Measurements from ENCODE around the gene ANKRD42.
"Not testable (repeated sequence)": the region's sequence is repeated elsewhere in the genome, so short reads cannot be mapped to it uniquely, and the experiment has no call there.

The ANKRD42 gene

GRCh38 chr11:83249445-83249844 lies 55.9 kb downstream of the ANKRD42 start:
- DNase-seq, result no peak

- DNase-seq, result peak in 1 of 2 donors; percentile 15
Measured at GRCh38 chr11:83249972-83250593, 56.6 kb downstream of the ANKRD42 start.

GRCh38 chr11:83252266-83252665 lies 58.8 kb downstream of the ANKRD42 start:
- DNase-seq, result no peak

- DNase-seq, result no peak
Measured at GRCh38 chr11:83252941-83253340, 59.4 kb downstream of the ANKRD42 start.

- DNase-seq, result no peak
Measured at GRCh38 chr11:83255366-83255765, 61.9 kb downstream of the ANKRD42 start.

GRCh38 chr11:83256602-83257340 lies 63.3 kb downstream of the ANKRD42 start:
- no peak for DNase-seq

- no peak for DNase-seq
Measured at GRCh38 chr11:83257761-83258168, 64.3 kb downstream of the ANKRD42 start.

DNA sequence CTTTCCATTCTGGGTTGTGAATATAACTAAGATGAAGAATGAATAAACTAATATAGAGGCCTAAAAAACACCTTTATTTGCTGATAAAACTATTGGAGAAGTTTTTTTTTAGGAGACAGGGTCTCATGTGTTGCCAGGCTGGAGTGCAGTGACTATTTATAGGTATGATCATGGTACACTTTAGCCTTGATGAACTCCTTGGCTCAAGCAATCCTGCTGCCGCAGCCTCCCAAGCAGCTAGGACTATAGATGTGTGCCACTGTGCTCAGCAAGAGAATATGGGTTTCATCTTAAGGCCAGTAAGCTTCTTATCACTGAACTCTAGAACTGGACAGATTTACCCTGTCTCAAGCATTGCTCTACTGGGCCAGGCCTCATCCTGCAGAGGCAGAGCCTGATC lies 66.0 kb downstream of the ANKRD42 start:
- no peak for DNase-seq

GRCh38 chr11:83265331-83265730 lies 71.8 kb downstream of the ANKRD42 start:
- no peak for DNase-seq

GRCh38 chr11:83269080-83269479 lies 75.6 kb downstream of the ANKRD42 start:
- DNase-seq, result not testable (repeated sequence)

- not testable (repeated sequence) for DNase-seq
Measured at GRCh38 chr11:83271734-83272133, 78.2 kb downstream of the ANKRD42 start.

DNA sequence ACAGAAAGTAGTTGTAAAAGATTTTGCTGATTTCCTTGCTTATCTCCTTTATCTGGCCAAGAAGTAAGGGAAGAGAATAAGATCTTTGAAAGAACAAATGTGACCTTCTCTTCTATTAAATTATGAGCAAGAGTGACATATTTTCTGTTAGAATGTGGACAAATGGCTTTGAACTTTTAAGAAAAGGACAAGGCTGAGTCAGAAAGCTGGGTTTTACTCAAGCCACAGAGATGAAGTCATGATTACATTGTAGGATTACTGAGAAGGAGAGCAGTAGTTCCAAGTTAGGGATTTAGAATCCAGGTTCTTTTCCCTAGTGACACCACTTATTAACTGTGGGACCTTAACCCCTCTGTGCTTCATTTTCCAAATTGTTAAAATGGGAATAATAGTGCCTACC lies 79.1 kb downstream of the ANKRD42 start:
- no peak for DNase-seq

- DNase-seq, result no peak
Measured at GRCh38 chr11:83275888-83276641, 82.6 kb downstream of the ANKRD42 start.

DNA sequence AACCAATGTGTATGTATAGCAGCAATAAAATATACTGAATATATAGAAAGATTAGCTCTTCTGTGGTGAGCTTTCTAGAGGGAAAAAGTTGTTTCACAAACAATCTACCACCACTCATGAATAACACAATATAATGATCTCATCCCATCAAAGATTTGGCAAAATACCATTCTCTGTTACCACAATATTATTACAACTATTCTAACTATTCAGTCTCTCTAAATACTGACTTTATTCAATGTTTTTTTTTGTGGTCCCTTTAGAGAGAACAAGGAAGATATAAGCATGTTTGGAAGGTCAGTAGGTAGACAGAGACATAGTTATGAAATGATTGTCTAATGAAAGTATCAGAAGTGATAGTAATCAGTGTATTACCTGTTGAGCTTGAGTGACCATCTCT lies 84.8 kb downstream of the ANKRD42 start:
- no peak for DNase-seq

DNA sequence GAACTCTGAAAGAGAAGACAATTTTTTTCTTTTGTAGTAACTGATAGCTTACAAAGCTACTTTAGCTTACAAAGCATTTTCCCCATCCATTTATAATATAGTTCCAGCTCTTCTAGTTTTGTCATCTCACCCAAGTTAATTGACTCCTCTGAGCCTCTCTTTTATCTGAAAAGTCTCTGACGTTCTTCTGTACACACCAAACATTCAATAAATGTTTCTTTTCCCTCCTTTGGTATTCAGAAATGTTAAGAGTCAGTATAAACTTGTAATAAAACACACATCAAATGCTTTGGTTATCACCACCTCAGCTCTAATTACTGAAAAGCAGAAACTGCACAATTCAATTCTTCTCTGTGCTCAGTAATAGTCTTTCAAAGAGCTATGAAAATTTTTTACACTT lies 86.7 kb downstream of the ANKRD42 start:
- DNase-seq, result no peak

DNA sequence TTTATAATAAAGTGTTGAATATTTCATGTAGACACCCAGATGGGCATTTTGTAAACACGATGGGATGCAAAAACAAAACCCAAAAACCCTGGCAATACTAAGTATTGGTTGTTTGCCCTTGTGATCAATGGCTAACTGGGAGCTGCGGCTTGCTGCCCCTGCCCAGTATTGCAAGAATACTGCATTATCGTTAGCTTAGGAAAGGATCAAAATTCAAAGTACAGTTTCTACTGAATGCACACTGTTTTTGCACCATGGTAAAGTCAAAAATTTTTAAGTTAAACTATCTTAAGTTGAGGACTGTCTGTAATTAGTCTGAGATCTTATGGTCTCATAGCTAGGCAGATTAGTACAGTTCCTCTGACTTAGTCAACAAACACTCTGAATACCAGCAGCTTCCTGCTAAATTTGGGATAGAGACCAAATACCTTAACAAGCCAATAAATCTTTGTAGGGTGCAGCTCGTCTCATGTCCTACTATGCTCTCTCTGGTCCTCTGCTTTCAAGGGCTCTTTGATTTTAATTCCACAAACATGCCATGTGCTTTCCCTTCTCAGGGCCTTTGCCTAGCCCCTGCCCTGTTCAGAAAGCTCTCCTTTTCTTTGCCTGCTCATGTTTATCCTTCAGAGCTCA lies 88.7 kb downstream of the ANKRD42 start:
- DNase-seq, result no peak

- no peak for DNase-seq
Measured at GRCh38 chr11:83284501-83285150, 91.1 kb downstream of the ANKRD42 start.

DNA sequence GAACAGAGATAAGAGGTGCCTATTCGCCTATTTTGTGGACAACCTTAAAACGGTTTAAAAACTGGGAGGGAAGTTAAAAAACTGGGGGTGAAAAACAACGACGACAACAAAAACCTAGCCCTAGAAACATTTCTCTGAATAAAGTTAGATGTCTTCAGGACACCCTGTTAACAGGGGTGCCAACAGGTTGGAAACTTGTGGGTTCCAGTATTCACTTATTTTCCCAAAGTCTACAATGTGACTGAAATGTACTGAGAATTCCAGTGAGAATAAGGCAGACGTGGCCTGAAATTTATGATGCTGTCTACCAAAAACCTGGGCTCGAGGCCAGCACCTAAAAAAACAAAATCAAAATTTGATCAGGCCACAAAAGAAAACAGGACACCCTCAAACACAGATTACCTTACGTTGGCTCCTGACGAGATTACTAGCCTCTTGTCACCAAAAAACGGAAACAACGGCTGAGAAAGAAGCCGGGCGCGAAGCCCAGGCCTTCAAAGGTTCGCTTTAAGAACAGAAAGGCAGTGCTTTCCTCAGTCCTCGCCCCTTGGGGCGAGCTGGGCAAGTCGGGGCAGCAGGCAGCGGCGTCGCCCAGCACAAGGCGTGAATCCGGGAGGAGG lies 91.7 kb downstream of the ANKRD42 start:
- DNase-seq, result no peak

- peak; percentile 90 to 92 for DNase-seq
Measured at GRCh38 chr11:83285771-83286528, 92.4 kb downstream of the ANKRD42 start, which contains the start of gene CCDC90B. CCDC90B (minus strand) TSS chr11:83286367; CDS start chr11:83285972, 395 bp downstream.

DNA sequence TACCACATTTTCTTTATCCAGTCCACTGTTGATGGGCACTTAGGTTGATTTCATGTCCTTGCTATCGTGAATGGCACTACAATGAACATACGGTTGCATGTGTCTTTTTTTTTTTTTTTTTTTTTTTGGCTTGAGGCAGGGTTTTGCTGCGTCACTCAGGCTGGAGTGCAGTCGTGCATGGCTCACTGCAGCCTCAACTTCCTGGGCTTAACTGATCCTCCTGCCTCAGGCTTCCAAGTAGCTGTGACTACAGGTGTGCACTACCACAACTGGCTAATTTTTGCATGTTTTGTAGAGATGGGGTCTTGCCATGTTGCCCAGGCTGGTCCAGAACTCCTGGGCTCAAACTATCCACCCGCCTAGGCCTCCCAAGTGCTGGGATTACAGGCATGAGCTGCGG lies 94.1 kb downstream of the ANKRD42 start:
- DNase-seq, result no peak

- DNase-seq, result peak; percentile 11 to 39
Measured at GRCh38 chr11:83292709-83293456, 99.4 kb downstream of the ANKRD42 start.

Measured in activated CD4-positive, alpha-beta T cell treated with anti-CD3 and anti-CD28 coated beads for 4 hours (primary cell).